Measurements from ENCODE around the gene ZNF837.
"Not testable (repeated sequence)": the region's sequence is repeated elsewhere in the genome, so short reads cannot be mapped to it uniquely, and the experiment has no call there.

The ZNF837 gene

GRCh38 chr19:58351558-58351878 lies 29.3 kb downstream of the ZNF837 start:
- Histone ChIP-seq H3K4me1 (ENCODE audit: control insufficient read depth, low read depth, low read length) (peaks cover 4% of the 10 kb centered on the region), H3K27ac (ENCODE audit: low read length) (no peak overlapping the region), H3K36me3 (ENCODE audit: control insufficient read depth, low read depth, low read length) (no peaks in the 10 kb centered on the region), H3K9me3 (ENCODE audit: control insufficient read depth, low read depth, low read length) (no peaks in the 10 kb centered on the region), H3K27me3 (ENCODE audit: control insufficient read depth, insufficient read depth, low read length) (peaks cover 11% of the 10 kb centered on the region), H3K4me3 (ENCODE audit: low read length) (no peak overlapping the region), H3K9ac (ENCODE audit: low read length) (no peak overlapping the region)

GRCh38 chr19:58350871-58351557 lies 29.8 kb downstream of the ZNF837 start:
- Histone ChIP-seq H3K27me3 (ENCODE audit: control insufficient read depth, insufficient read depth, low read length) (peaks cover 16% of the 10 kb centered on the region), H3K36me3 (ENCODE audit: control insufficient read depth, low read depth, low read length) (no peaks in the 10 kb centered on the region), H3K9ac (ENCODE audit: low read length) (no peak overlapping the region), H3K27ac (ENCODE audit: low read length) (no peak overlapping the region), H3K9me3 (ENCODE audit: control insufficient read depth, low read depth, low read length) (no peaks in the 10 kb centered on the region), H3K4me1 (ENCODE audit: control insufficient read depth, low read depth, low read length) (peaks cover 4% of the 10 kb centered on the region), H3K4me3 (ENCODE audit: low read length) (no peak overlapping the region)

GRCh38 chr19:58350001-58350861 lies 30.6 kb downstream of the ZNF837 start:
- Histone ChIP-seq H3K4me3 (ENCODE audit: low read length) (no peak overlapping the region), H3K4me1 (ENCODE audit: control insufficient read depth, low read depth, low read length) (peaks cover 4% of the 10 kb centered on the region), H3K36me3 (ENCODE audit: control insufficient read depth, low read depth, low read length) (no peaks in the 10 kb centered on the region), H3K9me3 (ENCODE audit: control insufficient read depth, low read depth, low read length) (no peaks in the 10 kb centered on the region), H3K27ac (ENCODE audit: low read length) (no peak overlapping the region), H3K9ac (ENCODE audit: low read length) (no peak overlapping the region), H3K27me3 (ENCODE audit: control insufficient read depth, insufficient read depth, low read length) (peaks cover 20% of the 10 kb centered on the region)

GRCh38 chr19:58349590-58349989 lies 31.2 kb downstream of the ZNF837 start:
- no peaks in the 10 kb centered on the region for H3K9me3 ChIP-seq (ENCODE audit: control insufficient read depth, low read depth, low read length)
- H3K36me3 ChIP-seq (ENCODE audit: control insufficient read depth, low read depth, low read length): no peaks in the 10 kb centered on the region
- peaks cover 4% of the 10 kb centered on the region for H3K4me1 ChIP-seq (ENCODE audit: control insufficient read depth, low read depth, low read length)
- no peak overlapping the region for H3K9ac ChIP-seq (ENCODE audit: low read length)
- H3K27ac ChIP-seq (ENCODE audit: low read length): no peak overlapping the region
- peaks cover 20% of the 10 kb centered on the region for H3K27me3 ChIP-seq (ENCODE audit: control insufficient read depth, insufficient read depth, low read length)
- H3K4me3 ChIP-seq (ENCODE audit: low read length): no peak overlapping the region

- H3K27me3 ChIP-seq (ENCODE audit: control insufficient read depth, insufficient read depth, low read length): peaks cover 20% of the 10 kb centered on the region
- H3K9ac ChIP-seq (ENCODE audit: low read length): peak overlapping the region; percentile 48
- not testable (repeated sequence) for H3K9me3 ChIP-seq (ENCODE audit: control insufficient read depth, low read depth, low read length); H3K4me1 ChIP-seq (ENCODE audit: control insufficient read depth, low read depth, low read length); H3K36me3 ChIP-seq (ENCODE audit: control insufficient read depth, low read depth, low read length); H3K27ac ChIP-seq (ENCODE audit: low read length)
- H3K4me3 ChIP-seq (ENCODE audit: low read length): peak overlapping the region; percentile 85
Measured at GRCh38 chr19:58348080-58348479, 32.8 kb downstream of the ZNF837 start.

GRCh38 chr19:58346961-58347929 lies 33.6 kb downstream of the ZNF837 start:
- H3K27ac ChIP-seq (ENCODE audit: low read length): no peak overlapping the region
- H3K9ac ChIP-seq (ENCODE audit: low read length): peak overlapping the region; percentile 48
- peak overlapping the region; percentile 85 for H3K4me3 ChIP-seq (ENCODE audit: low read length)
- H3K9me3 ChIP-seq (ENCODE audit: control insufficient read depth, low read depth, low read length): no peaks in the 10 kb centered on the region
- H3K4me1 ChIP-seq (ENCODE audit: control insufficient read depth, low read depth, low read length): peaks cover 4% of the 10 kb centered on the region
- H3K27me3 ChIP-seq (ENCODE audit: control insufficient read depth, insufficient read depth, low read length): peaks cover 20% of the 10 kb centered on the region
- no peaks in the 10 kb centered on the region for H3K36me3 ChIP-seq (ENCODE audit: control insufficient read depth, low read depth, low read length)

- Histone ChIP-seq H3K9me3 (ENCODE audit: control insufficient read depth, low read depth, low read length) (no peaks in the 10 kb centered on the region), H3K9ac (ENCODE audit: low read length) (no peak overlapping the region), H3K27ac (ENCODE audit: low read length) (no peak overlapping the region), H3K4me1 (ENCODE audit: control insufficient read depth, low read depth, low read length) (peaks cover 4% of the 10 kb centered on the region), H3K27me3 (ENCODE audit: control insufficient read depth, insufficient read depth, low read length) (peaks cover 20% of the 10 kb centered on the region), H3K36me3 (ENCODE audit: control insufficient read depth, low read depth, low read length) (no peaks in the 10 kb centered on the region), H3K4me3 (ENCODE audit: low read length) (no peak overlapping the region)
Measured at GRCh38 chr19:58345558-58345957, 35.3 kb downstream of the ZNF837 start.

GRCh38 chr19:58338825-58339558 lies 41.8 kb downstream of the ZNF837 start:
- no peak overlapping the region for H3K9ac ChIP-seq (ENCODE audit: low read length)
- no peak overlapping the region for H3K27ac ChIP-seq (ENCODE audit: low read length)
- H3K36me3 ChIP-seq (ENCODE audit: control insufficient read depth, low read depth, low read length): peaks cover 7% of the 10 kb centered on the region
- H3K27me3 ChIP-seq (ENCODE audit: control insufficient read depth, insufficient read depth, low read length): no peaks in the 10 kb centered on the region
- H3K4me1 ChIP-seq (ENCODE audit: control insufficient read depth, low read depth, low read length): no peaks in the 10 kb centered on the region
- H3K4me3 ChIP-seq (ENCODE audit: low read length): no peak overlapping the region
- H3K9me3 ChIP-seq (ENCODE audit: control insufficient read depth, low read depth, low read length): no peaks in the 10 kb centered on the region

- H3K27ac ChIP-seq (ENCODE audit: low read length): no peak overlapping the region
- H3K9ac ChIP-seq (ENCODE audit: low read length): no peak overlapping the region
- H3K4me3 ChIP-seq (ENCODE audit: low read length): no peak overlapping the region
- H3K9me3 ChIP-seq (ENCODE audit: control insufficient read depth, low read depth, low read length): no peaks in the 10 kb centered on the region
- H3K4me1 ChIP-seq (ENCODE audit: control insufficient read depth, low read depth, low read length): no peaks in the 10 kb centered on the region
- peaks cover 7% of the 10 kb centered on the region for H3K36me3 ChIP-seq (ENCODE audit: control insufficient read depth, low read depth, low read length)
- H3K27me3 ChIP-seq (ENCODE audit: control insufficient read depth, insufficient read depth, low read length): no peaks in the 10 kb centered on the region
Measured at GRCh38 chr19:58338336-58338735, 42.5 kb downstream of the ZNF837 start.

- Histone ChIP-seq H3K9ac (ENCODE audit: low read length) (no peak overlapping the region), H3K4me3 (ENCODE audit: low read length) (no peak overlapping the region), H3K27me3 (ENCODE audit: control insufficient read depth, insufficient read depth, low read length) (no peaks in the 10 kb centered on the region), H3K36me3 (ENCODE audit: control insufficient read depth, low read depth, low read length) (peaks cover 7% of the 10 kb centered on the region), H3K4me1 (ENCODE audit: control insufficient read depth, low read depth, low read length) (no peaks in the 10 kb centered on the region), H3K9me3 (ENCODE audit: control insufficient read depth, low read depth, low read length) (no peaks in the 10 kb centered on the region), H3K27ac (ENCODE audit: low read length) (no peak overlapping the region)
Measured at GRCh38 chr19:58336820-58337219, 44.0 kb downstream of the ZNF837 start.

- no peaks in the 10 kb centered on the region for H3K9me3 ChIP-seq (ENCODE audit: control insufficient read depth, low read depth, low read length)
- H3K27me3 ChIP-seq (ENCODE audit: control insufficient read depth, insufficient read depth, low read length): no peaks in the 10 kb centered on the region
- H3K27ac ChIP-seq (ENCODE audit: low read length): no peak overlapping the region
- peaks cover 7% of the 10 kb centered on the region for H3K36me3 ChIP-seq (ENCODE audit: control insufficient read depth, low read depth, low read length)
- no peak overlapping the region for H3K9ac ChIP-seq (ENCODE audit: low read length)
- H3K4me1 ChIP-seq (ENCODE audit: control insufficient read depth, low read depth, low read length): no peaks in the 10 kb centered on the region
- H3K4me3 ChIP-seq (ENCODE audit: low read length): no peak overlapping the region
Measured at GRCh38 chr19:58336216-58336615, 44.6 kb downstream of the ZNF837 start.
